Duodenal mucosa (tissue), 2 donors: ENCODE measurements around the gene TNS3.

Source experiments
- H3K27ac ChIP-seq: one replicate; pipeline ENCODE4 v1.7.0; 2013; ENCODE audit warnings: low read depth, low read length
- H3K27me3 ChIP-seq, 2 donors: one replicate each; pipeline ENCODE4 v1.7.0; 2013; ENCODE audit warnings: low read length in 2 of 2, control low read depth in 1 of 2; ENCODE audit not compliant: insufficient read depth in 2 of 2, control insufficient read depth in 1 of 2
- H3K36me3 ChIP-seq, 2 donors: one replicate each; pipeline ENCODE4 v1.7.0; 2013; ENCODE audit warnings: low read length in 2 of 2, control low read depth in 1 of 2; ENCODE audit not compliant: insufficient read depth in 2 of 2, control insufficient read depth in 1 of 2
- H3K4me1 ChIP-seq, 2 donors: one replicate each; pipeline ENCODE4 v1.7.0; 2013; ENCODE audit warnings: low read length in 2 of 2, control low read depth in 1 of 2; ENCODE audit not compliant: insufficient read depth in 2 of 2, control insufficient read depth in 1 of 2
- H3K4me3 ChIP-seq, 2 donors: one replicate each; pipeline ENCODE4 v1.7.0; 2013; ENCODE audit warnings: low read length in 2 of 2, low read depth in 1 of 2
- H3K9ac ChIP-seq, 2 donors: one replicate each; pipeline ENCODE4 v1.7.0; 2013; ENCODE audit warnings: low read length in 2 of 2, low read depth in 1 of 2
- H3K9me3 ChIP-seq, 2 donors: one replicate each; pipeline ENCODE4 v1.7.0; 2013; ENCODE audit warnings: low read length in 2 of 2, control low read depth in 1 of 2; ENCODE audit not compliant: control insufficient read depth in 1 of 2

Gene TNS3

DNA sequence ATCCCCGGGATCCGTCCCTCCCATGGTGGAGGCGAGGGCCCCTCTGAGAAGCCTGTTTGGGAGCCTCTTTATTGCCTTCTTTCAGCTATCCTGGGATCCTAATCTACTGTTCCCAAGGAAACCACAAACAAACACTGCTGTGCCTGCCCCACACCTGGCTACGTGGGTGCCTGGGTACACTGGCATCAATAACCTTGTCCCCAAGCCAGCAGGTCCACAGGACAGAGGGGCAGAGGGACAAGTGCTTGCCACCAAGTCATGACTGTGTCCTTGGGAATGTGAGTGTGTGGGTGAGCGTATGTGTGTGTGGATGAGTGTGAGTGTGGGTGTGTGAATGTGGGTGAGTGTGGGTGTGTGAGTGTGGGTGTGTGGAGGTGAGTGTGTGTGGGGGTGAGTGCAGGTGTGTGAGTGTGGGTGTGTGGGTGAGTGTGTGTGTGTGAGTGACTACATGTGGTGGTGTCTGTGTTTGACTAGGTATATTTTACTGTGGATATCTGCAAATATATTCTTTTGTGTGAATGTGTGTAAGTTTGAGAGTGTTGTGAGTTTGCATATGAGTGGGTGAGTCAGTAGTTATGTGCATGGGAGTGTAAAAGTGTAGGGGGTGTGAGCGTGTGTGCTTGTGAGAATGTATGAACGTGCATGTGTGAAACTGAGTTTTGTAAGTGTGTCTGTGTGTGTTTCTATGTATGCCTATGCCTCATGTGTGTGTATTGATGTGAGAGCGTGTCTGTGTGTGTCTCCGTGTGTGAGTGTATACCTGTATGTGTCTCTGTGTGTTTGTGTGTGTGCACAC is 96.1 kb downstream of the TNS3 start:
- H3K27ac ChIP-seq = peak overlapping the region; percentile 17
- no peaks in the 10 kb centered on the region for H3K9me3 ChIP-seq
- peak overlapping the region in 1 of 2 donors; percentile 12 for H3K4me3 ChIP-seq
- H3K9ac ChIP-seq = peak overlapping the region in 1 of 2 donors; percentile 48
- H3K4me1 ChIP-seq = peaks cover 65 to 74% of the 10 kb centered on the region in 2 donors
- H3K36me3 ChIP-seq = no peaks in the 10 kb centered on the region
- H3K27me3 ChIP-seq = no peaks in the 10 kb centered on the region

DNA sequence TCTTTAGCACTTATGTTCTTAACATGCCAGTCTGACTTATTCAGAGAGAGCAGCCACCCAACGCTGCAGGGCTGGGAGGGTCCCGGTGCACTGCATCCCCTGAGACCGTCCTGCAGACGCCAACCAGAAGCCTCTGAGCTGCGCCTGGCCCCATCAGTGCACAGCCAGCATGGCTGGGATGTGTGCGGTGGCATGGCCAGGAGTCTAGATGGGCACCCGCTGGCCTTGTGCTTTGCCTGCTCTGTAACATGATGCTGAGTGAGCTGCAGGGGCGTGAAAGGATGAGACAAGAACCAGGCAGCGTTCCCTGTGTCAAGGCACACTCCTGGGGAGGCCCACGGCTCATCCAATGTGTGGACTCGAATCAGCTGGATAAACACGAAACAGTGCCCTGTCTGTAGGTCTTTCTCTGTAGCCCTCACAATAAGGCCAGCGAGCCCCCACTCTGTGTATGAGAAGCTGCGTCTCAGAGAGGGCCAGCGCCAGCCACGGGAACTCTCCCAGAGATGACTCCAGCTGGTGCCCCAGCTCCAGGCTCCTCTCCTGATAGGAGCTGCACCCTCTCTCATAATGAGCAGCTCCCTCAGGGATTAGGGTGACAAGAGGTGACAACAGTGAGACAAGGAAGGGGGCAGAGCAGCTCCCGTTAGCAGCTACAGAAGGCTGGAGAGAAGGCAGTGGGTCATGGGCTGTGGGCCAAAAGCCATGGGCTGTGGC is 96.8 kb downstream of the TNS3 start:
- H3K36me3 ChIP-seq = no peaks in the 10 kb centered on the region
- peaks cover 72 to 81% of the 10 kb centered on the region in 2 donors for H3K4me1 ChIP-seq
- H3K27me3 ChIP-seq = no peaks in the 10 kb centered on the region
- H3K9me3 ChIP-seq = no peaks in the 10 kb centered on the region
- no peak overlapping the region for H3K9ac ChIP-seq
- H3K27ac ChIP-seq = no peak overlapping the region
- H3K4me3 ChIP-seq = peak overlapping the region in 1 of 2 donors; percentile 12

DNA sequence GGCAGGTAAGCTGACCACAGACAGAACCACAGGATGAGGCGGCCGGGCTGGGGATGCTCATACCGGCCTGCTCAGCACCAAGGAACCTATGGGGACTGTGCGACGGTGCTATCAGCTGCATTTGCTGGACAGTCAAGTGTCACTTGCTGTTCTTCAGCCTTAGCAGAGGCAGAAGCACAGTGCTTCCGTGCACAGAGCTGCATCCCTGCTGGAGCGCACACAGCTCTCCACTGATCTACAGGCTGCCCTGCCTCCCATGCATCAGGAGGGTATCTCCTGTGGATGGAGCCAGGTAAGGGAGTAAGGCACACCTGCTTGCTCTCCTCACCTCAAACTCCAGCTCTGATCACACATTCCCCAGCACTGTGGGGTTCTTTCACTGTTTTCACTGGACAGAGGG is 97.5 kb downstream of the TNS3 start:
- Histone ChIP-seq H3K9ac (no peak overlapping the region), H3K4me3 (no peak overlapping the region), H3K36me3 (no peaks in the 10 kb centered on the region), H3K27ac (no peak overlapping the region), H3K4me1 (peaks cover 78 to 88% of the 10 kb centered on the region in 2 donors), H3K27me3 (no peaks in the 10 kb centered on the region), H3K9me3 (no peaks in the 10 kb centered on the region)

DNA sequence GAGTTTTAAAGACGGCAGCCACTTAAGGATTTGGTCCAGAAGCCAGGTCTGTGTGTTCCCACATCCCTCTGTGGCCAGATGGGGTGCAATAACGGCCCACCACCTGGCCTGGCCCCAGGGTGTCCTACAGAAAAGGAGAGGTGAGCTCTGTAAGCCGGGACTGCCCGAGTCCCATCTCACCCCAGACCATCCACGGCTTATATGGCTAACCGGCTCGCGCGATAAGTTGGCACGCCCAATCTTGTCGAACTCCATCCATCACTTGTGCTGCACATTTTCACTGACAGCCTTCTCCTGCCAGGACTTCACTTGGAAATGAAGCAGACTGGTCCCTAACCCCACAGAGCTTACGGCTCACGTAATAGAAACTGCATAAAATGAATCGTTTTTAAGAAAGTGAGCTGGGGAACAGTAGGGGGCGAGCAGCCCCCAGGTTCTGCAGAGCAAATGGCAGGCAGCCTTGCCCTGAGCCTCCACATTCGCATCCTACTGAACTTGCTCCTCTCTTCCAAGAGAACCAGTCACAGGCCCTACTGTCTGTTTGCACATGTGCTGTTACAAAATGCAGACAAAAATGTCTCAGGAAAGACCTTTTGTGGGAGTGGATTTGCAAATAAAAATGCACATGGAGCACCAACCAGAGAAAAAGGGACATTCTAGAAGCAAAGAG is 98.2 kb downstream of the TNS3 start:
- Histone ChIP-seq H3K4me1 (peaks cover 81 to 91% of the 10 kb centered on the region in 2 donors), H3K27me3 (no peaks in the 10 kb centered on the region), H3K4me3 (no peak overlapping the region), H3K9me3 (no peaks in the 10 kb centered on the region), H3K36me3 (no peaks in the 10 kb centered on the region), H3K27ac (no peak overlapping the region), H3K9ac (no peak overlapping the region)

DNA sequence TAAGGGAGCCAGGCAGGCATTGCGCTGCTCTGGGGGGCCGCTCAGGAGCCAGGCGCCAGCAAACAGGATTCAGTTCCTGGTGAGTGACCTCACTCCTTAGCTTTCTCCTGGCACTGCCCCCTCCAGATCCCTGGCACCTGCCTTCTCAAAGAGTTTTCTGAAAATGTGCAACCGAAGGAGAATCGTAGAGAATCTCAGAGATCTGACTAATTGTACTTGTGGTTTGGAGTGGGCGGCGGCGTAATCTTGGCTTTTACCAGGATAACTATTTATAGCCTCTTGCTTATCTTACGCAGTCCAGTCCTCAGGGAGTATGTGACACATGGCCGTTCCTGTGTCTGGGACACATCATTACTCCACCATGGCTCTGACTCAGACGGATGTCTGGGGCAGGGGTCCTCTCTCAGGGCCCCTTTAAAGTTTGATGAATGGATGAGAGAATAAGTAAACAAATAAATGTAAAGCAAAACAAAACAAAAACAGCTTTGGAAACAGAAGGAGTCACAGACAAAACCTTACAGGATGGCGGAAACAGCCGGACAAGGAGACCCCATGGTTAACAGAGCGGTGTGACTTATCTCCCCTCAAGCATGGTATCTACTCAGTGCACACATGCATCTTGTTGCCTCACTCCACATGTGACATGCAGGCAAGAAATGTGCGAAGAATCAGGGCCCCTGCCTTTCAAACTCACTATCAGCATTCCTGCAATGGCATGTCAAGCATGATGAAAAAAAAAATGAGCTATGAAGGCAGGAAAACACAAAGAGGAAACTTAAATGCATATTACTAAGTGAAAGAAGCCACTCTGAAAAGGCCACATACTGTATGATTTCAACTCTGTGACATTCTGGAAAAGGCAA is 99.7 kb downstream of the TNS3 start:
- Histone ChIP-seq H3K4me3 (peak overlapping the region; percentile 40 to 45), H3K9me3 (no peaks in the 10 kb centered on the region), H3K27ac (peak overlapping the region; percentile 47), H3K27me3 (no peaks in the 10 kb centered on the region), H3K4me1 (peaks cover 82 to 91% of the 10 kb centered on the region in 2 donors), H3K9ac (peak overlapping the region; percentile 12 to 54), H3K36me3 (no peaks in the 10 kb centered on the region)

DNA sequence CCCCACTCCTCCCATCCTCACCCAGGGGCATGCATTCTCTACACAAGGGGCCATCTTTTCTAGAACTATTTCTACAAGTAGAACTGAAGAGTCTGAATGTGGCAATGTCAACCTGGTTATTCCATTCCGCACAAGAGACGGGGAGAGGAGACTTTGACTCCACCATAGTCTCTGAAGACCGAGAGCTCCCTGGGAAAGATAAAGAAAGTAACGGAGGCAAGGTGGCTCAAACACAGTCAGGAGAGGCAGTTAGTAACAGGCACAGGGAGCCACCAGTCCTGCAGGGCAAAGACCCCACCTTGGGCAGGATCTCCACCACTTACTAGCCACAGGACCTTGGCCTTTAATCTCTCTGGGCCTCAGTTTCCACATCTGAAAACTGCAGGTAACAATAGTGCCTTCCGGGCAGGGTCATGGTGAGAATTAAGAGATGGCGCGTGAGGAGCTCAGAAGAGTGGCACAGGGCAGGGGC is 100.3 kb downstream of the TNS3 start:
- peaks cover 83 to 92% of the 10 kb centered on the region in 2 donors for H3K4me1 ChIP-seq
- peak overlapping the region; percentile 40 to 45 for H3K4me3 ChIP-seq
- H3K36me3 ChIP-seq = no peaks in the 10 kb centered on the region
- no peaks in the 10 kb centered on the region for H3K9me3 ChIP-seq
- no peaks in the 10 kb centered on the region for H3K27me3 ChIP-seq
- H3K27ac ChIP-seq = peak overlapping the region; percentile 47
- peak overlapping the region; percentile 12 to 54 for H3K9ac ChIP-seq

DNA sequence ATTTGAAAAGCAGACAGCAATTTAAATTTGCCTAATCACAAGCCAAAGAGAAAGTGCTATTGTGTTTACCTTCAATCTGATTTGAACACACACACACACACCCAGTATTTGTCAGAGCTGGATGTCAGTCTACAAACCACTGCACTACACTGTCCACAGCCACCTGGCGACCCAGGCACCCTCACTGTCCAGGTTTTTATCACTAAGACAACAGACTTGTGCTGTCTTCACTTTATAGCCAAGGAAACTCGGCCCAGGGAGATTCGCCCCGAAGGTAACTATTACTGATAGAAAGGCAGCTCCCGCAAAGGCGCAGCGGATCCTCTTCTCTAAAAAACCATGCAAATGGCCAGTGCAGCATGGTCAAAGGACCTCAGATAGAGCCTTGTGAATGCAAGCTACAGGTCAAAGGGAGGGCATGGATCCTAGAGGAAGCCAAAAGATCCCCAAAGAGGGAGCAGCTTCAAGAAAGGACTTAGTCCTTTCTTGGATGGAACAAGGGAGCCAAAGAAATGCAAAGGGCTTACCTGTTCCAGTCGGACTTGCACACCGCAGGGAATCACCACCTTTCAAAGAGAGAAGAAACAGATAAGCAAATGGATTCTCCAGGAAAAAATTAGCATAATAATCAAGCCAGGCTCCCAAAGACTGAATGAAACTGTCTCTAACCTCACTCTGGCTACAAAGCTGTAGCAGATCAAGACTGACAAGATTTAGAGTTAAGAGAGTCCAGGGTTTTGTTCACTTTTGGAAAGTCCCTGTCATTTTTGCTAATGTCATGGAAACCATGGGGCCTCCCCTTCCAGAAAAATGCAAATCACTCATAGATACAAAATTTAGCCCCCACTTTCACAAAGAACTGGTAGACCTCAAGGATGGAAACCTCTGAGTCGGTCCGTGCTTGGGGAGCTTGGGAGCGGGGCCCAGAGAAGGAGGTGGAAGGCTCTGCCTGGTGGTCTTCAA is 101.1 kb downstream of the TNS3 start:
- H3K4me1 ChIP-seq = peaks cover 83 to 93% of the 10 kb centered on the region in 2 donors

DNA sequence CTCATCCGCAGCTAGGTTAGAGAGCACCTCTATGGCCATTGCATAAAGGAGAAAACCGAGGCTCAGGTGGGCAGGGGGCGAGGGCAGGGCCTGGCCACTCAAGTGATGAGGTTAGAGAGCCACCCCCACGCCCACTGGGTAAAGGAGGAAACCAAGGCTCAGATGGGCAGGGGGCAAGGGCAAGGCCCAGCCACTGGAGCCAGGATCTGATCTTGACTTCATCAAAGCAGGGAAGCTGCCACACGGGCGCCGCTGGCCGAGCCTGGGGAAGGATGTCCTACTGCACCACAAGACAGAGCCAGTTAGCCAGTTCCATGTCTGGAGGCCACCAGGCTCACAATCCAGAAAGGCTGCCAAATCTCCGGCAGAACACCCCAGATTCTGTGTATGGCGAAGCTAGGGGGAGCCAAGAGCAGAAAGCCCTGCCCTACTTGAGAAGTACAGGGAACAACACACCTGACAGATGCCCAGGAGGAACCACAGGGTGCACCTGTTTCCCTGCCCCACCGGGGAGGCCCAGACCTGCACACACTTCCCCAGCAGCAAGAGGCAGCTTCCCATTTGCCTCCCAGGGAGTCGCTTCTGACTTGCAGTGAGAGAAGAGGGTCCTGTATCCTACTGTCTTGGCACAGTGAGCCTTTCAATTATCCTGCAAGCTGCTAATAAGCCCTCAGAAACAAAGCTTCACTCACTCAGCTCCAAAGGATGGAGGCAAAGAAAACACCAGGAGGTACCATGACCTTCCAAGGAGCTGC is 101.9 kb downstream of the TNS3 start:
- peaks cover 83 to 93% of the 10 kb centered on the region in 2 donors for H3K4me1 ChIP-seq
- peaks cover 0 to 2% of the 10 kb centered on the region in 2 donors for H3K36me3 ChIP-seq
- H3K9ac ChIP-seq = peak overlapping the region in 1 of 2 donors; percentile 43
- H3K27me3 ChIP-seq = no peaks in the 10 kb centered on the region
- no peaks in the 10 kb centered on the region for H3K9me3 ChIP-seq
- H3K4me3 ChIP-seq = peak overlapping the region; percentile 30 to 45
- peak overlapping the region; percentile 37 for H3K27ac ChIP-seq

More for the DNA sequence above, 101.1 kb downstream of the TNS3 start:
- H3K27ac ChIP-seq = peak overlapping the region; percentile 47
- no peaks in the 10 kb centered on the region for H3K9me3 ChIP-seq
- peaks cover 0 to 2% of the 10 kb centered on the region in 2 donors for H3K36me3 ChIP-seq
- peak overlapping the region; percentile 45 for H3K4me3 ChIP-seq
- H3K27me3 ChIP-seq = no peaks in the 10 kb centered on the region
- H3K9ac ChIP-seq = peak overlapping the region; percentile 14 to 43
